GM18499 (cell line): ENCODE data around the gene COL13A1.

Experiments
- ATAC-seq: cut with Tn5 transposase; IDR thresholded peaks from one replicate; pipeline ENCODE4 v1.9.1; 2021; ENCODE audit warnings: moderate number of reproducible peaks; ENCODE audit not compliant: insufficient read depth, unreplicated experiment

COL13A1 gene

DNA sequence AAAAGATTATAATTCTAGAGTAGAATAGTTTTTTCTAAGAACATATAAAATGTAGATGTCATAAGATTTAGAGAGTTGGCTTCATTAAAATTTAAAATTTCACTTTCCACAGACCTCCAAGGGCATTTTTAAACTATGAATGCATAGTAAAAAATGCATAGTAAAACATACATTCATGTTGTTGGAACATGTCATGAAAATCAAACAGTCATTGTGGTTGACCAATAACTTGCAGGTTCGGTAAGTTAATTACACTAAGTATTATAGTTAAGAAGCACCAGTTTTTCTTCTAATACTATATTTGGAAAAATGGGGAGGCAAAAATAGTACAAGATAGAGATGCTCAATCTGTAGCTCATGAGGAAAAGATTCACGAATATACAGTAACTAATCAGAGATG, 189.4 kb downstream of the COL13A1 start:
- ATAC-seq, result no peak

DNA sequence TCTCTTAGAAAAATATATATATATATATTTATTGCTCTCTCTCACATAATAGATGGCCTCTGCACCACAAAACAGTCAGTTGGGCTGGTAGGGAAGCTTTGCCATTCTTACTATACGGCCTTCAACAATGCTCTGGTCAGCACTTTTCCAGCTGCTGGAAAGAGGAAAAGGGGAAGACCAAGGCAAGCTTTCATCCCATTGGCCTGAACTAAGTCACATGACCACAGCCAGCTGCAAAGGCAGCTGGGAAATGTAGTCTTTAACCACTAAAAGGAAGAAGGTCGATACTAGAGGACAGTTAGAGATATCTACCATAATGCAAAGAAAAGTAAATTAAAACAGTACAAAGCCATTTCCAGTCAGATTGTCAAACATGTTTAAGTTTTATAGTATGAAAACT, 192.6 kb downstream of the COL13A1 start:
- no peak for ATAC-seq

DNA sequence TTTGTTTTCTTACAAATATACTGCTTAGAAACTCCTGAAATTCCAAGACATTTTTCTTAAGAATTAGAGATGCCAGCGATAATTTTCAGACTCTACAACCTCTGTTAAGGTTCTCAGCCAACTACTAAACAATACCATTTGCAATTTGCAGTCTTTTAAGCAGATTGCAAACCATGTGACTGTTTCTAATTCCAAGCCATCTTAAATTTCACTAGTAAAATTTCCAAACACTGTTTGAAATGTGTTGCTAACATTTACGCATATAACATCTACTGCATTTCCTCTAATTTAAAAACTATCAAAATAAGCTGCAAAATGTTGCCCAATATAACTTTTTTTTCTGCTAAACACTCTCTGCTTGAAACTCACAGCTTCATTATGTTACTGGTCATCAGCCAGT, 194.9 kb downstream of the COL13A1 start:
- ATAC-seq, result no peak

DNA sequence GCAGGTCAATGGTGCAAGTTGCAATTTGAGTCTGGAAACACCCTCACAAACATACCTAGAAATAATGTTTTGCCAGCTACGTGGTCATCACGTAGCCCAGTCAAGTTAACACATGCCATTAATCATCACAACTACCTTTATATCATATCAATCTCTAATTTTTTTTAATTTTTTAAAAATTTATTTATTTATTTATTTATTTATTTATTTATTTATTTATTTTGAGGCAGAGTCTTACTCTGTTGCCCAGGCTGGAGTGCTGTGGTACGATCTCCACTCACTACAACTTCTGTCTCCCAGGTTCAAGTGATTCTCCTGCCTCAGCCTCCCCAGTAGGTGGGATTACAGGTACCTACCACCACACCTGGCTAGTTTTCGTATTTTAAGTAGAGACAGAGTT, 198.6 kb downstream of the COL13A1 start:
- ATAC-seq, result no peak

DNA sequence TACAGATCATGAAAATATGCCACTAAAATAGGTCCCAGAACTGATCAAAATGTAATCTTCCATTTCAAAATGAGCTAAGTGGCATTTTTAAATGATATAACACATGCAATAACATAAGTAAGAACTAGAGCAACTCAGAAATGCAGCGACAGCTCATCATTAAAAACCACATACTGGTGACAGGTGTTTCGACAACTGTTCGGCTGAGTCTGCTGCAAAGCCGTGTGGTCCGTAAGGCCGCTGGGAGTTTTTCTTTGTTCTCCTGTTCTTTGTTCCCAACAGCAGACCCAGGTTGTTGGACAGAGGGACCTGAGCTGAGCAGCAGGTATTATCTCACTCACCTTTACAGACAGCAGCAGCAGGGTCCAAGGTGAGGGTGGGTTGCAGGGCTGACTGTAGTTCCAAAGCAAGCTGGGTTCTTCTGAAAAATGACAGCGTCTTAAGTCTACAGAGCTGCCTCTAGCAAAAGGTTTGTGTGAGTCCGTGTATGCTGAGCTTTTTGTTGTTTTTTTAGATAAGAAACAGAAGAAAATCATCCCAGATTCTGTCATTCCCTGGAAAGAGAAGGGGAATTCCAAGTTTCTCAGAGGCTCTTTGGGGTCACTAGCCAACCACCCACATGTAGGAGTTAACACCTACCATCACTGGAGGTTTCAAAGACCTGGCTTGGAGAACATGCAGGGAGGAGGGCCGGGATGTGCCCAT, 205.6 kb downstream of the COL13A1 start:
- no peak for ATAC-seq
